Upper lobe of right lung (tissue), 1 donor: ENCODE results near the gene MCTP1. TPM values are rescaled to one million over a fixed set of nuclear protein-coding genes. Genes with fewer than 3 reads are reported as not detected.

Experiments used
- ATAC-seq: fragments of 200-7000 bp; cut with Tn5 transposase; one replicate; pipeline ENCODE4 v1.9.1; 2020; ENCODE audit warnings: mild to moderate bottlenecking, moderate library complexity
- DNase-seq: peaks from one replicate; pipeline ENCODE4 v3.0.0-alpha.2; 2020
- H3K27ac ChIP-seq: fragments of 200-600 bp; one replicate; pipeline ENCODE4 v1.8.0; 2022
- H3K27me3 ChIP-seq: fragments of 200-600 bp; one replicate; pipeline ENCODE4 v1.8.0; 2022; ENCODE audit warnings: mild to moderate bottlenecking
- H3K36me3 ChIP-seq: fragments of 200-600 bp; one replicate; pipeline ENCODE4 v1.8.0; 2022
- H3K4me1 ChIP-seq: fragments of 200-600 bp; one replicate; pipeline ENCODE4 v1.8.0; 2022
- H3K4me3 ChIP-seq: fragments of 200-600 bp; one replicate; pipeline ENCODE4 v1.8.0; 2022; ENCODE audit warnings: mild to moderate bottlenecking
- H3K9me3 ChIP-seq: fragments of 200-600 bp; one replicate; pipeline ENCODE4 v1.8.0; 2022
- CTCF ChIP-seq: fragments of 200-600 bp; IDR thresholded peaks from one replicate; pipeline ENCODE4 v1.8.0; 2022; ENCODE audit warnings: antibody characterized with exemption
- intact Hi-C: fragments of 100-400 bp; cut with DNase I; formaldehyde crosslinking; loops from one replicate; pipeline ENCODE4 v1.11.0; 2022
- total RNA-seq: library from RNA; stranded (reverse); fragmentation: NEBNext Ultra II Directional; extraction: Animal tissue kit (Norgen Biotek cat#: 25700); gene quantifications from one replicate; pipeline ENCODE4 v1.2.1, GENCODE V29; 2021
- donor health status: DM: no; HTN: yes; CAD: no; lungs with severe emphysema.

The MCTP1 gene
- total RNA-seq, 1 donor from 2014 or later: 40.7 TPM

DNA sequence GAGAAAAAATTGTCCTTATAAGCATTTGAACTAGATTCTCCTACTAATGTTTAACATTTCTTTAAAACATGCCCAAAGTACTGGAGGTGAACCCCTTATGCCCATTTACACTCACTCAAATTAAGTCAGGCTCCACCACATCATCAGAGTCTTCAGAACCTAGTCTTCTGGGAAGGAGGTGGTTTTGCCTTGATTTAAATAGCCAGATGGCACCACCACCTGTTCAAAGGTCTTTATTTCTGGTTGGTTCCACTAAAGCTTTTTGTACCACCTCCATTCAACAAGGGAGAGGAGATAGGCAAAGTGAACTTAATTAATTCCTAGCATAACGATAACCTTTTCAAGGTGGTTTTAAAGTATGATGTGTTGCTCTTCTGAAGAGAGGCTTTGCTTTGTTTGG is 476.9 kb downstream of the MCTP1 start:
- H3K4me1 ChIP-seq: no peaks in the 10 kb centered on the region
- no peak overlapping the region for H3K4me3 ChIP-seq
- no peaks in the 10 kb centered on the region for H3K9me3 ChIP-seq
- no peaks in the 10 kb centered on the region for H3K27me3 ChIP-seq
- no peak for TF ChIP-seq CTCF
- H3K36me3 ChIP-seq: no peaks in the 10 kb centered on the region
- ATAC-seq (no peak), DNase-seq (no peak)
- no peak overlapping the region for H3K27ac ChIP-seq
- intact Hi-C loops: no loop called here

DNA sequence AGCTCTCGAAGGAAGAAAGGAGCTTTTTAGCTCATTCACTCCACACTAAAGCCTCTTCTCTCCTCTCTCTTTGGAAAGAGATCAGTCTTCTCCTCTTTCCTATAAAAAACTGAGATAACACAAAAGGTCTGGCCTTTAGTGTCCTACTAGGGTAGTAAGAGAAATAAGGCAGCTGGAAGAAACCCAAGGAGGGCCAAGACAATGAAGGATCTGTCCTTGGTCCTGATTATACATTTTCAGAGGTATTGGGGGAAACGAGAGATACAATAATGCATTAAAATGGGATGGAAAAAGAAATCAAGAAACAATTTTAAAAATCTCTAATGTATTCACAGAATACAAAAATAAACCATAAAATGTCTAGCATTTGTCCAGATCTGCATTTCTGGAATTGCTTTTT is 482.4 kb downstream of the MCTP1 start:
- no peaks in the 10 kb centered on the region for H3K36me3 ChIP-seq
- no peak for ATAC-seq
- TF ChIP-seq CTCF: no peak
- no peak overlapping the region for H3K4me3 ChIP-seq
- H3K27ac ChIP-seq: no peak overlapping the region
- H3K4me1 ChIP-seq: no peaks in the 10 kb centered on the region
- H3K27me3 ChIP-seq: no peaks in the 10 kb centered on the region
- H3K9me3 ChIP-seq: no peaks in the 10 kb centered on the region
- intact Hi-C loops: no loop called here
- no peak for DNase-seq

DNA sequence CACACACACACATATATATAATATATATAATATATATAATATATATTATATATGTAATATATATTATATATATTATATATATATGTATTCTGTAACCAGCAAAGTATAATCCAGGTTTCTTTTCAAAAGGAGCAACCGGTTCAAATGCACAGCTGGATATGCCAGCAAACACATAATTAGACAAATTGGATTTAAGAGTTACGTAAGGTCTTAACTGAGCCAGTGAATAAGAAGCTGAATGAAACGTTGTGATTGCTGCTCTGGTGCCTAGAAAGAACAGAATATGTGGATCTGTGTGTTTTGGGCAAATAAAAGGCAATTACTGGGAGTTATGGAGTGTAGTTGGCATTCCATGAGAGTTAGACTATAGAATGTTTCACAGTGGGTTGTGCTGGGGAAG is 488.3 kb downstream of the MCTP1 start:
- intact Hi-C loops: no loop called here
- Histone ChIP-seq H3K9me3 (no peaks in the 10 kb centered on the region), H3K27me3 (no peaks in the 10 kb centered on the region), H3K4me3 (no peak overlapping the region), H3K27ac (no peak overlapping the region), H3K4me1 (no peaks in the 10 kb centered on the region), H3K36me3 (peaks cover 4% of the 10 kb centered on the region)
- TF ChIP-seq CTCF: no peak
- ATAC-seq (no peak), DNase-seq (no peak)

GRCh38 chr5:94793816-94794198 is 491.1 kb downstream of the MCTP1 start:
- H3K27ac ChIP-seq: no peak overlapping the region
- intact Hi-C loops: no loop called here
- ATAC-seq: no peak

GRCh38 chr5:94793113-94793815 is 491.6 kb downstream of the MCTP1 start:
- intact Hi-C loops: no loop called here
- ATAC-seq (peak; percentile 48), DNase-seq (no peak)

More at GRCh38 chr5:94793816-94794198, 491.1 kb downstream of the MCTP1 start:
- no peak for TF ChIP-seq CTCF
- H3K36me3 ChIP-seq: peaks cover 4% of the 10 kb centered on the region
- DNase-seq: no peak
- no peak overlapping the region for H3K4me3 ChIP-seq
- no peaks in the 10 kb centered on the region for H3K9me3 ChIP-seq
- H3K27me3 ChIP-seq: no peaks in the 10 kb centered on the region
- no peaks in the 10 kb centered on the region for H3K4me1 ChIP-seq

More at GRCh38 chr5:94793113-94793815, 491.6 kb downstream of the MCTP1 start:
- H3K36me3 ChIP-seq: peaks cover 4% of the 10 kb centered on the region
- peak overlapping the region; percentile 8 for H3K27ac ChIP-seq
- H3K27me3 ChIP-seq: no peaks in the 10 kb centered on the region
- H3K4me3 ChIP-seq: no peak overlapping the region
- H3K4me1 ChIP-seq: no peaks in the 10 kb centered on the region
- no peak for TF ChIP-seq CTCF
- no peaks in the 10 kb centered on the region for H3K9me3 ChIP-seq
